VCaP (cell line): ENCODE measurements around the gene FSTL4.
A peak's percentile ranks its signal among the peaks of the same experiment; 100 is the strongest.

Experiments
- H3K27ac ChIP-seq: fragments of 450-650 bp; 2 replicates; pipeline ENCODE4 v1.5.1; 2017
- CTCF ChIP-seq: fragments of 450-650 bp; conservative IDR thresholded peaks from 2 replicates; pipeline ENCODE4 v1.5.1; 2017; ENCODE audit warnings: mild to moderate bottlenecking, moderate library complexity

FSTL4 gene

GRCh38 chr5:133290669-133291240, 321.6 kb downstream of the FSTL4 start:
- H3K27ac ChIP-seq = peak overlapping the region; percentile 33
- no peak for TF ChIP-seq CTCF

GRCh38 chr5:133289686-133290367, 322.5 kb downstream of the FSTL4 start:
- H3K27ac ChIP-seq = peak overlapping the region; percentile 33
- TF ChIP-seq CTCF = no peak

GRCh38 chr5:133287500-133287899, 324.8 kb downstream of the FSTL4 start:
- H3K27ac ChIP-seq = no peak overlapping the region
- TF ChIP-seq CTCF = peak; percentile 71

- TF ChIP-seq CTCF = no peak
- no peak overlapping the region for H3K27ac ChIP-seq
These were observed 325.9 kb downstream of the FSTL4 start for GRCh38 chr5:133286483-133286882.

GRCh38 chr5:133285583-133286021, 326.7 kb downstream of the FSTL4 start:
- no peak for TF ChIP-seq CTCF
- H3K27ac ChIP-seq = no peak overlapping the region

GRCh38 chr5:133284306-133284705, 328.0 kb downstream of the FSTL4 start:
- TF ChIP-seq CTCF = no peak
- H3K27ac ChIP-seq = no peak overlapping the region

GRCh38 chr5:133278317-133278716, 334.0 kb downstream of the FSTL4 start:
- no peak for TF ChIP-seq CTCF

More at GRCh38 chr5:133278317-133278716, 334.0 kb downstream of the FSTL4 start:
- no peak overlapping the region for H3K27ac ChIP-seq
